Activated T-helper 17 cell treated with anti-CD3 and anti-CD28 coated beads, Interleukin-2, amount 50 U/mL, for 72 hours (primary cell): ENCODE data around the gene CTXND1. TPM values are rescaled to one million over a fixed set of nuclear protein-coding genes. Genes with fewer than 3 reads are reported as not detected.
A peak's percentile ranks its signal among the peaks of the same experiment; 100 is the strongest.

Source experiments
- ATAC-seq: fragments of 150-1000 bp; cut with Tn5 transposase; replicated peaks from 2 replicates; pipeline ENCODE4 v1.10.0; 2021; ENCODE audit warnings: mild to moderate bottlenecking, moderate library complexity
- H3K27ac Mint-ChIP-seq: one replicate; pipeline ENCODE4 v1.8.0; 2022; ENCODE audit warnings: mixed read lengths
- H3K27me3 Mint-ChIP-seq: one replicate; pipeline ENCODE4 v1.8.0; 2022; ENCODE audit warnings: mixed read lengths
- H3K36me3 Mint-ChIP-seq: one replicate; pipeline ENCODE4 v1.8.0; 2022; ENCODE audit warnings: low read depth, mild to moderate bottlenecking, mixed read lengths
- H3K4me1 Mint-ChIP-seq: one replicate; pipeline ENCODE4 v1.8.0; 2022; ENCODE audit warnings: mixed read lengths
- H3K4me3 Mint-ChIP-seq: one replicate; pipeline ENCODE4 v1.8.0; 2022; ENCODE audit warnings: mild to moderate bottlenecking, mixed read lengths
- H3K9me3 Mint-ChIP-seq: one replicate; pipeline ENCODE4 v1.8.0; 2022; ENCODE audit warnings: mixed read lengths
- total RNA-seq, 2 donors: library from RNA; stranded (reverse); gene quantifications; one replicate each; pipeline ENCODE4 v1.2.3, GENCODE V29; 2022

The CTXND1 gene
- total RNA-seq, 2 donors from 2014 or later: not detected

- ATAC-seq: no peak
- H3K9me3 Mint-ChIP-seq: peaks cover 3% of the 10 kb centered on the region
- H3K27ac Mint-ChIP-seq: no peak overlapping the region
- H3K4me1 Mint-ChIP-seq: no peaks in the 10 kb centered on the region
- no peaks in the 10 kb centered on the region for H3K36me3 Mint-ChIP-seq
- peaks cover 35% of the 10 kb centered on the region for H3K27me3 Mint-ChIP-seq
- H3K4me3 Mint-ChIP-seq: no peak overlapping the region
Observed at GRCh38 chr15:80270472-80270871, 18.5 kb upstream of the CTXND1 start.

- H3K4me3 Mint-ChIP-seq: no peak overlapping the region
- H3K27me3 Mint-ChIP-seq: peaks cover 35% of the 10 kb centered on the region
- no peaks in the 10 kb centered on the region for H3K4me1 Mint-ChIP-seq
- H3K27ac Mint-ChIP-seq: no peak overlapping the region
- H3K36me3 Mint-ChIP-seq: no peaks in the 10 kb centered on the region
- H3K9me3 Mint-ChIP-seq: no peaks in the 10 kb centered on the region
- ATAC-seq: no peak
Observed at GRCh38 chr15:80268101-80268500, 16.1 kb upstream of the CTXND1 start.

GRCh38 chr15:80267658-80268057 lies 15.6 kb upstream of the CTXND1 start:
- Mint-ChIP-seq H3K4me3 (no peak overlapping the region), H3K27ac (no peak overlapping the region), H3K36me3 (no peaks in the 10 kb centered on the region), H3K4me1 (no peaks in the 10 kb centered on the region), H3K27me3 (peaks cover 33% of the 10 kb centered on the region), H3K9me3 (no peaks in the 10 kb centered on the region)
- no peak for ATAC-seq

- H3K27me3 Mint-ChIP-seq: peaks cover 37% of the 10 kb centered on the region
- no peak for ATAC-seq
- H3K9me3 Mint-ChIP-seq: no peaks in the 10 kb centered on the region
- H3K36me3 Mint-ChIP-seq: no peaks in the 10 kb centered on the region
- H3K4me3 Mint-ChIP-seq: no peak overlapping the region
- no peak overlapping the region for H3K27ac Mint-ChIP-seq
- H3K4me1 Mint-ChIP-seq: no peaks in the 10 kb centered on the region
Observed at GRCh38 chr15:80266745-80267144, 14.7 kb upstream of the CTXND1 start.

- Mint-ChIP-seq H3K4me1 (no peaks in the 10 kb centered on the region), H3K4me3 (no peak overlapping the region), H3K27ac (no peak overlapping the region), H3K36me3 (no peaks in the 10 kb centered on the region), H3K27me3 (peaks cover 31% of the 10 kb centered on the region), H3K9me3 (no peaks in the 10 kb centered on the region)
- no peak for ATAC-seq
Observed at GRCh38 chr15:80266113-80266512, 14.1 kb upstream of the CTXND1 start.

- H3K27ac Mint-ChIP-seq: no peak overlapping the region
- no peak overlapping the region for H3K4me3 Mint-ChIP-seq
- no peaks in the 10 kb centered on the region for H3K4me1 Mint-ChIP-seq
- H3K27me3 Mint-ChIP-seq: peaks cover 33% of the 10 kb centered on the region
- H3K36me3 Mint-ChIP-seq: no peaks in the 10 kb centered on the region
- peak; percentile 96 for ATAC-seq
- no peaks in the 10 kb centered on the region for H3K9me3 Mint-ChIP-seq
Observed at GRCh38 chr15:80265021-80265420, 13.0 kb upstream of the CTXND1 start.

- ATAC-seq: no peak
- Mint-ChIP-seq H3K4me3 (no peak overlapping the region), H3K4me1 (no peaks in the 10 kb centered on the region), H3K27me3 (peaks cover 37% of the 10 kb centered on the region), H3K36me3 (no peaks in the 10 kb centered on the region), H3K27ac (no peak overlapping the region), H3K9me3 (no peaks in the 10 kb centered on the region)
Observed at GRCh38 chr15:80264031-80264430, 12.0 kb upstream of the CTXND1 start.

GRCh38 chr15:80260551-80260950 lies 8.5 kb upstream of the CTXND1 start:
- peaks cover 39% of the 10 kb centered on the region for H3K27me3 Mint-ChIP-seq
- H3K36me3 Mint-ChIP-seq: no peaks in the 10 kb centered on the region
- H3K4me3 Mint-ChIP-seq: no peak overlapping the region
- no peaks in the 10 kb centered on the region for H3K4me1 Mint-ChIP-seq
- no peak overlapping the region for H3K27ac Mint-ChIP-seq
- no peaks in the 10 kb centered on the region for H3K9me3 Mint-ChIP-seq
- ATAC-seq: no peak

GRCh38 chr15:80259942-80260510 lies 8.0 kb upstream of the CTXND1 start:
- no peak for ATAC-seq
- Mint-ChIP-seq H3K4me3 (no peak overlapping the region), H3K9me3 (no peaks in the 10 kb centered on the region), H3K27ac (no peak overlapping the region), H3K36me3 (no peaks in the 10 kb centered on the region), H3K4me1 (no peaks in the 10 kb centered on the region), H3K27me3 (peaks cover 36% of the 10 kb centered on the region)

- H3K27ac Mint-ChIP-seq: no peak overlapping the region
- H3K4me3 Mint-ChIP-seq: peak overlapping the region; percentile 42
- no peaks in the 10 kb centered on the region for H3K4me1 Mint-ChIP-seq
- H3K9me3 Mint-ChIP-seq: no peaks in the 10 kb centered on the region
- peaks cover 63% of the 10 kb centered on the region for H3K27me3 Mint-ChIP-seq
- no peak for ATAC-seq
- no peaks in the 10 kb centered on the region for H3K36me3 Mint-ChIP-seq
Observed at GRCh38 chr15:80251428-80252120, 439 bp downstream of the CTXND1 start.

GRCh38 chr15:80250614-80251427 lies 1.2 kb downstream of the CTXND1 start:
- Mint-ChIP-seq H3K27ac (no peak overlapping the region), H3K36me3 (no peaks in the 10 kb centered on the region), H3K9me3 (no peaks in the 10 kb centered on the region), H3K27me3 (peaks cover 67% of the 10 kb centered on the region), H3K4me1 (no peaks in the 10 kb centered on the region), H3K4me3 (peak overlapping the region; percentile 42)
- no peak for ATAC-seq

GRCh38 chr15:80249973-80250372 lies 2.0 kb downstream of the CTXND1 start:
- ATAC-seq: no peak
- no peaks in the 10 kb centered on the region for H3K4me1 Mint-ChIP-seq
- H3K4me3 Mint-ChIP-seq: no peak overlapping the region
- no peaks in the 10 kb centered on the region for H3K9me3 Mint-ChIP-seq
- H3K36me3 Mint-ChIP-seq: no peaks in the 10 kb centered on the region
- H3K27ac Mint-ChIP-seq: no peak overlapping the region
- peaks cover 71% of the 10 kb centered on the region for H3K27me3 Mint-ChIP-seq

- no peaks in the 10 kb centered on the region for H3K9me3 Mint-ChIP-seq
- no peak overlapping the region for H3K4me3 Mint-ChIP-seq
- no peaks in the 10 kb centered on the region for H3K36me3 Mint-ChIP-seq
- H3K27me3 Mint-ChIP-seq: peaks cover 71% of the 10 kb centered on the region
- no peaks in the 10 kb centered on the region for H3K4me1 Mint-ChIP-seq
- no peak overlapping the region for H3K27ac Mint-ChIP-seq
- ATAC-seq: no peak
Observed at GRCh38 chr15:80247320-80247719, 4.7 kb downstream of the CTXND1 start.

- Mint-ChIP-seq H3K4me3 (no peak overlapping the region), H3K27ac (no peak overlapping the region), H3K36me3 (no peaks in the 10 kb centered on the region), H3K9me3 (no peaks in the 10 kb centered on the region), H3K4me1 (peaks cover 4% of the 10 kb centered on the region), H3K27me3 (peaks cover 76% of the 10 kb centered on the region)
- ATAC-seq: no peak
Observed at GRCh38 chr15:80246425-80246894, 5.6 kb downstream of the CTXND1 start.

- H3K27ac Mint-ChIP-seq: no peak overlapping the region
- H3K4me1 Mint-ChIP-seq: peaks cover 4% of the 10 kb centered on the region
- no peaks in the 10 kb centered on the region for H3K9me3 Mint-ChIP-seq
- peaks cover 63% of the 10 kb centered on the region for H3K27me3 Mint-ChIP-seq
- ATAC-seq: no peak
- no peaks in the 10 kb centered on the region for H3K36me3 Mint-ChIP-seq
- H3K4me3 Mint-ChIP-seq: no peak overlapping the region
Observed at GRCh38 chr15:80242802-80243201, 9.2 kb downstream of the CTXND1 start.
